ENCODE data around the gene CCDC88A.
"Not testable (repeated sequence)": the region's sequence is repeated elsewhere in the genome, so short reads cannot be mapped to it uniquely, and the experiment has no call there.

CCDC88A gene

DNA sequence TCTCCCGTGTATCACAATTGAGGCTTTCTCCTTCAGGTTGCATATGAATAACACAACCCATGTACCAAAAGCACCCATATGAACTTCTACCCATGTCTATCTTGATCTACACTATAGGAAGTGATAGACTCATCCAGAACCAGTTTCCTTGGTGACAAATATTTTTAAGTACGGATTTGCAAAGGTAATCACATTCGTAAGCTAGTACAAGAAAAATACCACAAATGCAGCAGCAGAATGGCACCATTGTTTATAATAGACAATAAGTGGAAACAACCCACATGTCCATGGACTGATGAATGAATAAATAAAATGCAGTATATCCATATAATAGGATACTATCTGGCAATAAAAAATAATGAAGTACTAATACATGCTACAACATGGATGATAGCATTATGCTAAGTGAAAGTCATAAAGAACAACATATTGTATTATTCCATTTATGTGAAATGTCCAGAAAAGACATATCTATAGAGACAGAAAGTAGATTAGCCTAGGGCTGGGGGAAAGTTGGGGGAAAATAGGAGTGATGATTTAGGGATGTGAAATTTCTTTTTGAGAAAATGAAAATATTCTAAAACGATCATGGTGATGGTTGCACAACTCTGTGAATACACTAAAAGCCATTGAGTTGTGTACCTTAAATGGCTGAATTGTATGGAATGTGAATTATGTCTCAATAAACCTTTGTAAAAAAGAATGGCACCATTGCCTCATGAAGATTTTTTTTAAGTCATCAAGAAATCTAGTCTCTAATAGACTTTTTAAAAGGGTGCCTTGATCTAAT lies 3.4 kb upstream of the CCDC88A start:
- no peak for DNase-seq

DNA sequence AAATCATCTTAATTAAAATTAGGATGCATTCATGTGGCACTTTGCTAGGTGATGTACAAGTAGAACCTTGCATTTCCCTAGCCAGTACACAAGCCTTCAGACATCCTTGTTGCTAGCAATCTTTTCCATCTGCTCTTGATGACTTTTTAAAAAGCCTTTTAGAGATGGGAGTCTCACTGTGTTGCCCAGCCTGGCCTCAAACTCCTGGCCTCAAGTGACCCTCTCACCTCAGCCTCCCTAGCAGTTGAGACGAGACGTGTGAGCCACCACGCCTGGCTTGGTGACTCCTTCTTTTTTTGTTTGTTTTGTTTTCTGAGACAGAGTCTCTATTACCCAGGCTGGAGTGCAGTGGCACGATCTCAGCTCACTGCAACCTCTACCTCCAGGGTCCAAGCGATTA lies 1.7 kb upstream of the CCDC88A start:
- no peak for DNase-seq

DNA sequence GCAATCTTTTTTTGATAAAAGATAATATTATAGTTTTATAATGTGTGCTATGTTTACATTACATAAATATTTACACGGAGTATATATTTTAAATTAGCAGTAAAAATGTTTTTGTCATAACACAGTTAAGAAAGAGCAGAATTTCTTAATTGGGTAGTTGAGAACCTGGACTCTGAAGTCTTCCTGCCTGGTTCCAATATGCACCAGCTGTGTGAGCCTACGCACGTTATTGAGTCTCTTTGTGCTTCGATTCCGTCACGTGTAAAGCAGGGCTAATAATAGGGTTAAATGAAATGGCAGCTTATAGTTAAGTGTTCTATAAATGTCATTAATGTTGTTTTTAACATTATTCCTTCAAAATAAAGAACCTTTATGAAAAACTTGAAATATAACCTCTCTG lies 1.2 kb upstream of the CCDC88A start:
- no peak for DNase-seq

DNA sequence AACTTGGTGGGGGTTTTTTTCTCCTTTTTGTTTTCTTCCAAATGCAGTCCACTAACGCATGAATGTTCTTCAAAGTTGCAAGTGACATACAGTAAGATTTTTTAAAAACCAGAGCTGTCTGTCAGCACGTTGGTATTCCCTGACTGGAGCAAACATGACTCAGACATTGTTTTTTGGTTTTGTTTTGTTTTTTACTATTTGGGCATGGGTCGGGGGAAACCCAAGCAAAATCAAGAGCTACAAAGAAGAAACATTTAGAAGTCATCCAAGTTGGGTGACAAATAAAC lies 726 bp upstream of the CCDC88A start:
- no peak for DNase-seq

DNA sequence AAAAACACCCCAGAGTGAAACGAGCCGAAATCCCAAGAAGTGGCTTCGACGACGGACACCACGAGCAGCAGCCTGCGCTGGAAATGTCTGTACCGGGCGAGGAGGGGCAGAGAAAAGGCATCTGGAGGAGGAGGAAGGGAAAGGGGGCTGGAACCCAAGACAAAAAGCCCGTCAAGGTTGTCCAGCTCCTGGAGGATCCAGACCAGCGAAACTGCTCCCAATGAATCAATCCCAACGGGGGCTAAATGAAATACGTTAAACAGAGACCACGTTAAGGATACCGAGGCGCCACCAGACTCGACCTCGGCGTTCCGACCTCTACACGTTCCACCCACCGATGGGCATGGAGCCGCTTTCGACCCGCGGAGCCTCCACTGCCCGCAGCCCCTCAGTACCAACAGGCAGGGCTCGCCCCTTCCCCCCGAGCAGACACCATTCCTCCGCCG lies 400 bp downstream of the CCDC88A start:
- peak; percentile 39 for DNase-seq

DNA sequence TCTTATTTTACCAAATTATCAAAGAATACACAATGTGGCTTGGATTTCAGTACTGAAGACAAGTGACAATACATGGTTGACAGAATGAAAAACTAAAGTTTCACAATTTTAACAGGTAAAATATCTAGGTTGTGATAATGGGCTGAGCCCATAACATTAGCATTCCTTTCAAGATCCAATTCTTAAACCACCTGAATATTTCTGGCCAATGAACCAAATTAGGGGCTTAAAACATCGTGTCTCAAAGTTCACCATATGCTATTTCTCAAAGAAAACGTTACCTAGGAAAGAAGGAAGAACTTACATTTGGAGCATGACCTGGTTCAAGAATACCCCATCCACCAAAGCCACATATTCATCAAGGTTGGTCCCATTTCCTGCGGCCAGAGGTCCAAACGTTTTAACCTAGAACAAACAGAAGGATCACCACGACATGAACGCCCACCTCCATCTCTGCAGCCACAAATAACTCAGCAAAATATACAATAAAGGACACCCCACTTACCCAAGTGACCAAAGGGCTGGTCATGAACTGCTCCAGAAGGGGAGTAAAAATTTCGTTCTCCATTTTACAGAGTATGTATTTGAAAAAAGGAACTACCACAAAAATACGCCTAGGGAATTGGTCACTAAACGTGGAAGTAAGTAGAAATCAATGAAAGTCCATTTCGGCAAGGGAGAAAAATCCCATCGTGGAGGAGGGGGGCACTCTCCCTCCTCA lies 984 bp downstream of the CCDC88A start:
- no peak for DNase-seq

DNA sequence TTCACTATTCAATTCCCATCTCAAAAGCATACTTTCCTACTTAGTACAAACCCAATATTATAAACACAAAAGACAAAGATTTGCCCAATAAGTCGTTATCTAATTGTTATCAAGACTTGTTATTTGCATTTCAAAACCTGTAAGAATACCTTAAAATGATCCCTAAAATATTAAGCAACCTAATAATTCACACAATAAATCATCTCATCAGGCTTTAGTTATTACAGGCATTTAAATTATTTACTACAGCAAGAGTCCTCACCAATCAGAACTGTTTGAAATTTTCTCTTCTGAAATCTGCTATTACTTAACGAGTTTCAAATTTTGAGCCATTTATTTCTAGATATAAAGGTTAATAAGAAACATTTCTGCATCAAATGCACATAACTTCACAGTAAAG lies 1.6 kb downstream of the CCDC88A start:
- DNase-seq: peak; percentile 33

DNA sequence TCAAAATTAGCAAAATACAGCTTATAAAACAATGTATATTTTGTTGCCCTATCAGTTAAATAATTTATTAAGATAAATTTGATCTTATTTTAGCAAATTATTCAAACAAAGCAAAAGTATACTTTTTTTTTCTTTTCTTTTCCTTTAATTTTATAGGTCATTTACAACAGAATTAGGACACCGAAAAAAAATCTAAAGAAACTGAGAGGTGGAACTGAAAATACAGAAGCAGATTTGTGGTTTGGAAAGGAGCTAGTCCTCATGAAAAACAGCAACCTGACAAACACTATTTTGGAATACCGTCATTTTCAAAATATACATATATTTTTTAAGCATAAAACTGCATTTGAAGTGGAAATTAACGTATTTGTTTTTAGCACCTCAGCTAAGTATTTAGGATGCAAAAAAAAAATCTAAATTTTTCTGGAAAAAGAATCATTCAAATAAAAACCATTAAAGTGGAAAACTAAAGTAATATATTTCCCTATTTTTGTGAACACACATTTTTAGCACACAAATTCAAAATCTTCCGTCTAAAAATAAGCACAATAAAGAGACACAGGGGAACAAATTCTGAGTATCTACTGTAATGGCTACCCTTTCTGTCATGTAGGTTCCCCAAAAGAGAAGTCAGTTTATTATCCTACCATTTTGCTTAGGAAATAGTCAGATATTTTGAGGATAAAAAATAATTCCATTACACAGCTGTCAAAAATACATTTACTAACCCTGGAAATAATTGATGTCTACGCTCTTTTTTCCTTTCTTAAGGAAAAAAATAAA lies 2.7 kb downstream of the CCDC88A start:
- no peak for DNase-seq

DNA sequence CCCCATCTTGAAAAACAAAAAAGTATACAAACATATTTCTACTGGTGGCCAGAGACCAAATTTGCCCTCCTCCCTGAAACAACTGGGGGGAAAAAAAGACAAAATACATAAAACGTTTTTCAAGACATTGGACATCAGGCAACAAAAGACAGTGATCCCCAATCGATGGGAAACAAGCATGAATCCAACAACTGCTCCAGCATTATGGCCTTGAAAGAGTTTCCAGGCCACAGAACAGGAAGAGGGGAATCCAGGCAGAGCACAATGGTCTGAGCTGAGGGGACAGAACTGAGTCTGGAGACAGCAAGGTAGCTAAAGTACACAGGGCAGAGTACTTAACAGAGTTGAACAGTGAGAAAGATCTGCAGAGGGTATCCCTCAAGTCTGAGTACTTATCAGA lies 4.4 kb downstream of the CCDC88A start:
- DNase-seq: no peak

DNA sequence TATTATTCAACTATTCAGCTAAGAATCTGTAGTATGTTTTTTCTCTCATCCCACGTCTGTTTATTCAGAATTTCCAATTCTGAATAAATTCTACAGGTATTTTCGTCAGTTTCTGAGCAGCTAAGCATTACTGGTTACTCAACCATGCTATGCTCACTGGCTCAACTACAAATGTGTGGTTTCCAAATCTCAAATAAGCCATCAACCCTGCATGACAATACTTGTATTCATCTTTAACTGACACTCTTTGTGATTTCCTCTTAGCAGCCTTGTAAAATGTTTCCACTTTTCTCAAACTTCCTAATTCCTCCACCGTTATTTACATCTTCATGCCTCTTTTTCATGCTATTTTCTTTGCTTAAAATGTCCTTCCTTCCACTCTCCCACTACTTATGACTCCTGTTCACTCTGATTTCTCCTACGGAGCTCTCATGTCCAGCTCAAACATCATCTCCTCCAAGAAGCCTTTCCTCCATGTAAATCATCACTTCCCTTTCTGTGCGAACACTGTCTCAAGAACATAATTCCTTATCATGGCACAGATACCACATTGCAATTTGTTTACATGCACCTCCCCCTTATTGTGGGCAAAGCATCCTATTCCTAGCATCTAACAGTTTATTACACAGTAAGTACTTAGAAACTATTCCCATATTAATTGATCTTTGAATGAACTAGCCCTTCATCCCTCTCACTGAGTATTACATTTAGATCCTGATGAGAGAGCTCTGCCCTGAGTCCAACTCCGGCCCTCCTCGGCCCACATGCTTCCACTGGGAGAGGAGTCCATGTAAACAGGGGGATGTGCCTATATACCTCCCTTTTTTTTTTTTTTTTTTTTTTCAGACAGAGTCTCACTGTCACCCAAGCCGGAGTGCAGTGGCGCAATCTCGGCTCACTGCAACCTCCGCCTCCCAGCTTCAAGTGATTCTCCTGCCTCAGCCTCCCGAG lies 10.5 kb downstream of the CCDC88A start:
- no peak for DNase-seq

DNA sequence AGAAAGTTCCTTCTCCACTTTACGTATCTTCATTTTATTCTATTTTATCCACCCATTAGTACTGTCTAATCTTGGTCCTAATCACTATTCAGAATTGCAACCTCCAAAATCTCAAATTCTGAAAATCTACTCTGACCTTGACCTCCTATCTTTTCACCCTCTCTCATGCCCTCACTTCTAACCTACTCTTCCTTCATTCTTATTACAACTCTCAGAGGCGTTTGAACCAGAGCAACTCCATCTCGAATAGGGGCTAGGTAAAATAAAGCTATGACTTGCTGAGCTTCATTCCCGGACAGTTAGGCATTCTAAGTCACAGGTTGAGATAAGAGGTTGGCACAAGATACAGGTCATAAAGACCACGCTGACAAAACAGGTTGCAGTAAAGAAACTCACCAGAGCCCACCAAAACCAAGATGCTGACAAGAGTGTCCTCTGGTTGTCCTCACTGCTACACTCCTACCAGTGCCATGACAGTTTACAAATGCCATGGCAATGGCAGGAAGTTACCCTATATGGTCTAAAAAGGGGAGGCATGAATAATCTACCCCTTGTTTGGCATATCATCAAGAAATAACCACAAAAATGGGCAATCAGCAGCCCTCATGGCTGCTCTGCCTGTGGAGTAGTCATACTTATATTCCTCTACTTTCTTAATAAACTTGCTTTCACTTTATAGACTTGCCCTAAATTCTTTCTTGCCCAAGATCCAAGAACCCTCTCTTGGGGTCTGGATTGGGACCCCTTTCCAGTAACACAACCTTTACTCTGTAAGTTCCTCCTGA lies 11.4 kb downstream of the CCDC88A start:
- peak; percentile 56 for DNase-seq

DNA sequence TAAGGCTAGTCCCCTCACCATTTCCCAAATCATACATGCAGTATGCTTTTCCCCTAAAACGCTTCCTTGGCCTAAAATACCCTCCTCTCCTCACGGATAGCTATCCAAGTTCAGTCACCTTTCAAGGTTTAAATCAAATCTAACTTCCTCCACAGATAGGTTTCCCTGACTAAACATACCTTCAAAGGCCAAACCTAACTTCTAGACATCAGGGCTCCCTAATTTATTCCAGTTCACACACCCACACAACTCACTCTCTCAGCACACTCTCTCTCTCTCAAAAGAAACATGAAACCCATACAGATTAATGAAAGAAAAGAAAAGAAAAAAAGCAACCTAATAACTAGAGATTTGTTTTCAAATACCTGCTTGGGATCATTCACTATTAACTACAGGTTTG lies 14.5 kb downstream of the CCDC88A start:
- no peak for DNase-seq

DNA sequence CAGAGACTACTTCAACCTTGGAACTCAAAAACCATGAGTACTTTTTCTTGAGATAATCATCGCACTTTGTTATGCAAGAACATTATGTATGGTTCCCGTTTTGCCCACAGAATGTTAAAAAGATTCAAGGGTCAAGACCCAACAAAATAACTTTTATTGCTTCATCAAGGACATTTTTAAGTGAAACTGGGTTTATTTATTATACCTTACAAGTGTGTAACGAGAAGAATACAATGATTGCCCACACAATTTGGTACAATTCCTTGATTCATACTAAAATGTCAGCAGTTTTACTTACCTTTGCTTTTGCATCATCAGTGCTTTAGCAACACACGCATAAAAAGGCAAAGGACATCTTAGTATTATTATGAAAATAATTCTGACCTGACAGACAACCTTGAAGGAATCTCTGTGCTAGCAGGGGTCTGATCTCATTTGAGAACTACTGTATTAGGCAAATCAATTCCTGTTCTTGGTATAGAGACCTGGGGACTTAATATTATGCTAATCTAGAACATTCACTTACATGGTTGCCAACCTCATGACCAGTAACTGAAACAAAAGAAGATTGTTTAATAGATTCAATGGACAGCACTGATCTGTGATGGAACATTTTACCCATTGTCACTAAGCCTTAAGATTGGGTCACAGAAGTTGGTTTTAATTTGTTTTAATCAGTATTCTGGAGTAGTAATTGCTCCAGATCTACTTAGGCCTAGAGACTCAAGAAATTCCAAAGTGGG lies 16.2 kb downstream of the CCDC88A start:
- no peak for DNase-seq

DNA sequence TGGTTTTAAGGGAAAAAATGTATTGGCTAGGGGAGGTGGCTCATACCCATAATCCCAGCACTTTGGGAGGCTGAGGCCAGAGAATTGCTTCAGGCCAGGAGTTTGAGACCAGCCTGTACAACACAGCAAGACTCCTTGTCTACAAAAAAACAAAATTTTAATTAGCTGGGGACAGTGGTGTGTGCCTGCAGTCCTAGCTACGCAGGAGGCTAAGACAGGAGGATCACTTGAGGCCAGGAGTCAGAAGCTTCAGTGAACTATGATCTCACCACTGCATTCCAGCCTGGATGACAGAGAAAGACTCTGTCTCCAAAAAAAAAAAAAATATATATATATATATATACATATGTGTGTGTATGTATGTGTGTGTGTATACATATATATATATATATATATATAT lies 18.5 kb downstream of the CCDC88A start:
- no peak for DNase-seq

DNA sequence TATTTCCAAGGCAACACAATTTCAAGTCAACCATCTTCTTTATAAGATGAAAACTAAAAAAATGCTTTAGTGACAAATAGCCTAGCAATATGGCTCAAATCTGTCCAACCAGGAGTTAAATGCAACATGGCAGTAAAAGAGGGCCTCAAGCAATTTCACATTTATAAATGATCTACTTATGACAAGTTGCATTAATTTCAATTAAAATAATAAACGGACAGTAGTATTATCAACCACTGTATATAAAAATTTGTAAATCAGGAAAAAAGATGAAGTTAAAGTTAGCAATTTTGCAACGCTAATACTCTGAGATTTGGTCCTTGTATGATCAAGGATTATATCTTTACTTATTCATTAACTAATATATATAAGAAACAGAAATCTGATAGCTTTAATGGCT lies 19.3 kb downstream of the CCDC88A start:
- no peak for DNase-seq

DNA sequence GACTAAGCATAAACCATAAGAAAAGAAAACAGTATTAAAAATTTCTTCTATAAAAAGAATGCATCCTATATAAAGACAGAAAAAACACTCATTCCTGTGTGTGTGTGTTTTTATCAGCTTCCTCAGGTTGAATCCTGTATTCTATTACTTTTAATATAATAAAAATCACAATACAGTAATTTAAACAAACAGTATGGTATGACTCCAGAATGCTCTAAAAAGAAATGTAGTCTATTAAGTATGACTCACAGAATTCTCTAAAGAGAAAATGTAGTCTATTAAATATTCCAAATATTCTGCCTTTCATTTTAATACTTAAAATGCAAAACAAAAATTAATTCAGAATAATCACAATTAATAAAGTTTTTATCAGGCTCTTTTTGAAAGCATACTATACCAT lies 19.8 kb downstream of the CCDC88A start:
- DNase-seq: no peak

DNA sequence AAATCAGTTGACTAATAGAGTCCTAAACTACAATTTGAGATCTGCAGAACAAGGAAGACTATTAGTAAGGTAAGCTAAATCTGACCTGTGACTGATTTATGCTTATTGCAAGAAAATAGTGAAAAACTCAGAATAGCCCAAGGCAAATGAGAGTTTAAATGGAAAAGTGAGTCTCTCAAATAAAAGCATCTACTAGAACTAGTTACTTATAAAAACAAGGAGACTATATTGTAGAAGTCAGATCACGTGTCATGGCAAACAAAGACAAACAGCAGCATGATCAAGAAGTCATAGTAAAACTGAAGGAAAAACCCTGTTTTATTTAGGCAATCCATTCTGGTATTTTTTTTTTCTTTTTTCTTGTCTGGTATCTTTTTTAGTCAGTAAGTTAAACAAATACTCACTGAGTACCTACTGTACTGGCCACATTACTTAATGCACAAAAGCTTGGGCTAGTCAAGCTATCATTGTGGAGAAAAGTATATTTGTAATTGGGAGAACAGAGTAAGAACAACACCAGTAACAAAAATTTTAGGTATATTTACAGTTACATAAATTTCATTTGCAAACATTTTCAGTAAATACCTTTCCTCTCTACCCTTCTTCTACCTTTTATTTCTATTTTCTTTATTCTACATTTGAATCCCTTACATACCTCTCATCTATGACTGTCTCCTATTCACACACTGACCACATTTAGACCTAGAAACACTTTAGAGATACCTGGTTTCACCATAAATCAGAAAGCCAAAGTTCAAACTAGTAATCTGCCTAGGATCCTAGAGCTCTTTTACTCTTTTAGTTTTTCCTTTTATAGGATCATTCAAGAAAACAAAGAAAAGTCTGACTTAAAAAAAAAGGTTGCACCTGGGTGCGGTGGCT lies 23.7 kb downstream of the CCDC88A start:
- DNase-seq: no peak

DNA sequence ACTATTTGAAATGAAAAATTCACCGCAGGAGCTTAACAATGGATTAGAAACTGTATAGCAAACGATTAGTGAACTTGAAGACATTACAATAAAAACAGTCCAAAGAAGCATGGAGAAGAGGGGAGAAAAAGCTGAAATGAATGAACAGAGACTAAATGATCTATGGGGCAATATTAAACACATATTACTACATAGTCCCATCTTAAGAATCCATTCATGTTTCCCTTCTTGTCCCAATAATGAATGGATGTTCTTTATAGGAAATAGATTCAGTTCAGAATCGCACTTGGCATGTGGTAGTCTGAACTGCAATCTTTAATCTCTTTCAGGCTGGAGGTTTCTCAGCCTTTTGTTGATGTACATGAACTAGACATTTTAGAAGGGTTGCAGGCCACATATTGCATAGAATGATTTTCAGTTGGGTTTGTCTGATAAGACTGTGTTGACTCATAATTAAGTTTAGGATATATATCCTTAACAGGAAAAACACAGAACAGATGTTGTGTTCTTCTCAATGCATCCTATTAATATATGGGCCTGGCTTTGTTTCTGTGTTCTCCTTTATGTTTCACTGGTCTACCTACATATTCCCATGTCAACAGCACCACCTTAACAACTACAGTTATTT lies 27.9 kb downstream of the CCDC88A start:
- DNase-seq: no peak

DNA sequence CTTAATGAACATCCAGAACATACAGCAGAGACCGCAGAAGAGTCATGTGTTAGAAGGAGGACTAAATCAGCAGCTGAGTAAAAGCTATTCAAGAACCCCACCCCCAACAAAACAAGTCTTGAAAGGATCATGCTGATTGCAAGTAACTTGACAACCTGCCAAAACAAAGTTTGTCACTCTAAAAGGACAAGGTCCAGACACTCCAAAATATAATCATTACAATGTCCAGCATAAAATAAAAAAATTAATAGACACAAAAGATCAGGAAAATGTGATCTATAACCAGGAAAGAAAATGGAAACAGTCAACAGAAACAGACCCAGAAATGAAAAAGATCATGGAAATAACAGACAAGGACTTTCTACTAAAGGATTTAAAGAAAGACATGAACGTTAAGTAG lies 28.5 kb downstream of the CCDC88A start:
- DNase-seq: no peak

DNA sequence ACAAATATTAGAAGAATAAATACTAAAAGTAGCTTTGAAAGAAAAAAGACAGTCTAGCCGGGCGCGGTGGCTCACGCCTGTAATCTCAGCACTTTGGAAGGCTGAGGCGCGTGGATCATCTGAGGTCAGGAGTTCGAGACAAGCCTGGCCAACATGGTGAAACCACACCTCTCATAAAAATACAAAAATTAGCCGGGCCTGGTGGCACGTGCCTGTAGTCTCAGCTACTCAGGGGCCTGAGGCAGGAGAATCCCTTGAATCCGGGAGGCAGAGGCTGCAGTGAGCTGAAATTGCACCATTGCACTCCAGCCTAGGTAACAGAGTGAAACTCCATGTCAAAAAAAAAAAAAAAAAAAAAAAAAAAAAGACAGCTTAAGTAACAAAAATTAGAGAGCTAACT lies 34.1 kb downstream of the CCDC88A start:
- DNase-seq: not testable (repeated sequence)
